Caco-2 (cell line): ENCODE measurements around the gene FRMD4B. TPM values are rescaled to one million over a fixed set of nuclear protein-coding genes. Genes with fewer than 3 reads are reported as not detected.

Source experiments
- BruUV-seq: library from RNA; stranded (reverse); fragments of 400-500 nt; replicated peaks from 2 replicates; lab custom pipeline; 2021; lab: Mats Ljungman, UMichigan
- CTCF ChIA-PET: fragments of 300-600 bp; sonication (Branson Sonifier 250); formaldehyde crosslinking; loops from one replicate; lab custom pipeline; 2022; ENCODE audit warnings: antibody characterized with exemption; lab: Charles Lee
- POLR2A ChIA-PET: fragments of 300-600 bp; sonication (Branson Sonifier 250); formaldehyde crosslinking; loops from one replicate; lab custom pipeline; 2022; ENCODE audit warnings: antibody characterized with exemption; lab: Charles Lee
- DNase-seq, 2 experiments: peaks; one replicate each; pipeline versions ENCODE4 v3.0.0 to v3.0.0-alpha.2; 2020 to 2022
- H3K27me3 ChIP-seq: replicated peaks from 2 replicates; pipeline ENCODE4 v1.6.0; 2011; ENCODE audit warnings: low read length; ENCODE audit not compliant: control insufficient read depth, insufficient read depth
- H3K36me3 ChIP-seq: 2 replicates; pipeline ENCODE4 v1.5.1; 2011; ENCODE audit warnings: low read length; ENCODE audit not compliant: control insufficient read depth, insufficient read depth
- H3K4me1 ChIP-seq: fragments of 250-450 bp; sonication (Bioruptor Pico); 2 replicates; pipeline ENCODE4 v1.5.1; 2020; ENCODE audit warnings: mild to moderate bottlenecking
- H3K4me3 ChIP-seq: 2 replicates; pipeline ENCODE4 v1.5.1; 2011; ENCODE audit warnings: low read depth, mild to moderate bottlenecking, control low read depth, low read length
- H3K9me3 ChIP-seq: fragments of 250-450 bp; sonication (Bioruptor Pico); 2 replicates; pipeline ENCODE4 v1.5.1; 2020; ENCODE audit warnings: mild to moderate bottlenecking, moderate library complexity
- H3K27ac Mint-ChIP-seq: one replicate; pipeline ENCODE4 v1.8.0; 2022; ENCODE audit warnings: mixed read lengths; ENCODE audit not compliant: unreplicated experiment
- H3K27me3 Mint-ChIP-seq: one replicate; pipeline ENCODE4 v1.8.0; 2022; ENCODE audit warnings: mixed read lengths; ENCODE audit not compliant: insufficient read depth, unreplicated experiment
- H3K36me3 Mint-ChIP-seq: one replicate; pipeline ENCODE4 v1.8.0; 2022; ENCODE audit warnings: mild to moderate bottlenecking, mixed read lengths; ENCODE audit not compliant: insufficient read depth, unreplicated experiment
- H3K4me1 Mint-ChIP-seq: one replicate; pipeline ENCODE4 v1.8.0; 2022; ENCODE audit warnings: low read depth, mixed read lengths; ENCODE audit not compliant: unreplicated experiment
- H3K4me3 Mint-ChIP-seq: one replicate; pipeline ENCODE4 v1.8.0; 2022; ENCODE audit warnings: mild to moderate bottlenecking, moderate library complexity, mixed read lengths; ENCODE audit not compliant: unreplicated experiment
- H3K9me3 Mint-ChIP-seq: one replicate; pipeline ENCODE4 v1.8.0; 2022; ENCODE audit warnings: mixed read lengths; ENCODE audit not compliant: unreplicated experiment
- intact Hi-C: fragments of 100-400 bp; cut with micrococcal nuclease; formaldehyde crosslinking; loops from one replicate; pipeline ENCODE4 v1.10.0; 2022; ENCODE audit not compliant: unreplicated experiment
- total RNA-seq: library from RNA; stranded (reverse); gene quantifications from 2 replicates; pipeline ENCODE4 v1.2.3, GENCODE V29; 2022
- TF ChIP-seq, protein P1 (sequence below), 2 experiments: fragments of 200-600 bp in 1 of 2; IDR thresholded peaks; 1 replicate in 1 of 2; 2 replicates in 1 of 2; pipeline versions ENCODE4 v1.5.1 to v1.8.0; 2011 to 2022; ENCODE audit warnings: antibody characterized with exemption in 1 of 2, control low read depth in 1 of 2, inconsistent platforms in 1 of 2, low read depth in 1 of 2, low read length in 1 of 2, mild to moderate bottlenecking in 1 of 2, moderate library complexity in 1 of 2; ENCODE audit not compliant: insufficient read depth in 1 of 2, severe bottlenecking in 1 of 2, unreplicated experiment in 1 of 2

Gene FRMD4B
- total RNA-seq, 1 experiment from 2014 or later: 47.5 TPM

DNA sequence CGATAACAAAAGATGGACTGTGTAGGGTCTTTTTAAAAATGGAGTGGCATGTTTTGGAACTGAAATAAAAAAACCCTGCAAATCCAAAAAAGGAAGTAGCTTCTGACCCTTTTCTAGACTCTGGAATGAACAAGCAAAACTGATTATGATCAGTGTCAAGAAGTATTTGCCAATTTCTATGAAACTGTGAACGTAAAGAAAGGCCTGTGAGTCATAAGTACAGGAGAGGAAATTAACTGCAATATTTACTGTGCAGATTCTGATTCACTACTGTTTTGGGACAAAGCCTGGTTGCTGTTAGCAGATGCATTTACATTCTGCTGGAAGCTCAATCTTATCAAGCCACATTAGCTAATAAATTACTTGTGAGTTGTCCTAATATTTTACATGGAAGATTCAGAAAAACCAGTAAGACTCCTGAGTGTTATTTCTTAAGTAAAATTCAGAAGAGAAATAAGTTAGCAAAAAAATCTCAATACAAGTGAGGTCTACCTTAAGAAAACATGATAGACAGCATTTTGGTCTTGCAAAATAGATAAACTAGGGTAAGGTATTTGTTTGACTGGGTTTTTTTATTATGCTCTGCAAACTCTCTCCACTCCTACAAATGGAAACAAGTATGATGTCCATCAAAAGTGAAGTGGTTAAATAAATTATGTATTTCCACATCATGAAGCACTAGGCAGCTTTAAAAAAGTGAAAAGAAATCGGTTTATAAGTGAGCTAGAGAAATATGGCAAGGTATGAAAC lies 173.3 kb downstream of the FRMD4B start:
- peak in 1 of 2 experiments; percentile 31 for DNase-seq
- Histone ChIP-seq H3K9me3 (no peaks in the 10 kb centered on the region), H3K4me3 (no peak overlapping the region), H3K27me3 (no peaks in the 10 kb centered on the region), H3K4me1 (peaks cover 18% of the 10 kb centered on the region; the same call in 1 of the 2 replicates), H3K36me3 (no peaks in the 10 kb centered on the region)
- no peaks in the 10 kb centered on the region for H3K27me3 Mint-ChIP-seq
- H3K27ac Mint-ChIP-seq: no peak overlapping the region
- TSS peak; percentile 11 for BruUV-seq
- no peak overlapping the region for H3K4me3 Mint-ChIP-seq
- no peaks in the 10 kb centered on the region for H3K9me3 Mint-ChIP-seq
- POLR2A ChIA-PET: interaction anchor here (0.5 to 0.6 kb wide), 2 partner anchors 13 to 68 kb away, joined by 3 to 6 read pairs; no protein-coding TSS in a partner anchor
- peaks cover 94% of the 10 kb centered on the region for H3K36me3 Mint-ChIP-seq
- intact Hi-C loops: no loop called here
- H3K4me1 Mint-ChIP-seq: peaks cover 16% of the 10 kb centered on the region
- CTCF ChIA-PET: no interaction called here
- TF ChIP-seq, protein P1, sequence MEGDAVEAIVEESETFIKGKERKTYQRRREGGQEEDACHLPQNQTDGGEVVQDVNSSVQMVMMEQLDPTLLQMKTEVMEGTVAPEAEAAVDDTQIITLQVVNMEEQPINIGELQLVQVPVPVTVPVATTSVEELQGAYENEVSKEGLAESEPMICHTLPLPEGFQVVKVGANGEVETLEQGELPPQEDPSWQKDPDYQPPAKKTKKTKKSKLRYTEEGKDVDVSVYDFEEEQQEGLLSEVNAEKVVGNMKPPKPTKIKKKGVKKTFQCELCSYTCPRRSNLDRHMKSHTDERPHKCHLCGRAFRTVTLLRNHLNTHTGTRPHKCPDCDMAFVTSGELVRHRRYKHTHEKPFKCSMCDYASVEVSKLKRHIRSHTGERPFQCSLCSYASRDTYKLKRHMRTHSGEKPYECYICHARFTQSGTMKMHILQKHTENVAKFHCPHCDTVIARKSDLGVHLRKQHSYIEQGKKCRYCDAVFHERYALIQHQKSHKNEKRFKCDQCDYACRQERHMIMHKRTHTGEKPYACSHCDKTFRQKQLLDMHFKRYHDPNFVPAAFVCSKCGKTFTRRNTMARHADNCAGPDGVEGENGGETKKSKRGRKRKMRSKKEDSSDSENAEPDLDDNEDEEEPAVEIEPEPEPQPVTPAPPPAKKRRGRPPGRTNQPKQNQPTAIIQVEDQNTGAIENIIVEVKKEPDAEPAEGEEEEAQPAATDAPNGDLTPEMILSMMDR (IDR thresholded peaks at IDR 0.05; ENCODE audit: insufficient read depth in 1 of 2, low read depth in 1 of 2, low read length in 1 of 2, severe bottlenecking in 1 of 2, unreplicated experiment in 1 of 2): no peak

DNA sequence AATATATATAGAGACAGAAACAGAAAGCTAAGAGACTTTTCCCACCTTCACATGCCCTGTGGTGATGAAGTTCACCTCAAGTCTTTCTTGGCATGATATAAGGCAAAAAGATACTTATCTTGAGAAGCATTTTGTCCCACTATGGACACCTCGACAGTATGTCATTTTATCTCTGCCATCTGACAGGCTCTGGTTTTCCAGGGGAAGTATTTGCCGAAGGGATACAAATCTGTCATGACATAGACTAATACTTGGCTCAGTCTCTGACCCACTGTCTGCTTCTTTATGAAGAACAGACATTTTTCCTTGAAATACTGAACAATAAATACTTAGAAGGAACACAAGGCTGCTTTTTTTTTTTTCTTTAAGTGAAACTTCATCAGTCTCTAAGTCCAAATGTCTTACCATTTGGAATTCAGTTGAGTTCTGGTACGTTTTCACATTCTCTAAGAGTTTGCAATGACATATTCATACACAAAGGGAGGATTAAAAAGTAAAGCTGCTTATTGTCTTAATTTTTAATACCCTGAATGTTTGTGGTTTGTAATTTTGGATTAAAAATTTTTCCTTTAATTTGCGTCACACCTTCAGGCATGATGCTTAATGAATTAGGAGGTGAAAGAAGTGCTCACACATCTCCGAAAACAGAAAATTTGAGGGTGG lies 175.7 kb downstream of the FRMD4B start:
- Mint-ChIP-seq H3K36me3 (peaks cover 92% of the 10 kb centered on the region), H3K9me3 (no peaks in the 10 kb centered on the region), H3K4me1 (peaks cover 16% of the 10 kb centered on the region), H3K27ac (no peak overlapping the region), H3K27me3 (no peaks in the 10 kb centered on the region), H3K4me3 (no peak overlapping the region)
- intact Hi-C loops: no loop called here
- TF ChIP-seq, protein P1 (IDR thresholded peaks at IDR 0.05; ENCODE audit: insufficient read depth in 1 of 2, low read depth in 1 of 2, low read length in 1 of 2, severe bottlenecking in 1 of 2, unreplicated experiment in 1 of 2): no peak
- ChIA-PET CTCF (no interaction called here), POLR2A (no interaction called here)
- H3K27me3 ChIP-seq: no peaks in the 10 kb centered on the region
- H3K4me1 ChIP-seq: peaks cover 18% of the 10 kb centered on the region; the same call in 1 of the 2 replicates
- H3K4me3 ChIP-seq: no peak overlapping the region
- H3K36me3 ChIP-seq: no peaks in the 10 kb centered on the region
- BruUV-seq: no TSS peak
- no peak for DNase-seq
- no peaks in the 10 kb centered on the region for H3K9me3 ChIP-seq

DNA sequence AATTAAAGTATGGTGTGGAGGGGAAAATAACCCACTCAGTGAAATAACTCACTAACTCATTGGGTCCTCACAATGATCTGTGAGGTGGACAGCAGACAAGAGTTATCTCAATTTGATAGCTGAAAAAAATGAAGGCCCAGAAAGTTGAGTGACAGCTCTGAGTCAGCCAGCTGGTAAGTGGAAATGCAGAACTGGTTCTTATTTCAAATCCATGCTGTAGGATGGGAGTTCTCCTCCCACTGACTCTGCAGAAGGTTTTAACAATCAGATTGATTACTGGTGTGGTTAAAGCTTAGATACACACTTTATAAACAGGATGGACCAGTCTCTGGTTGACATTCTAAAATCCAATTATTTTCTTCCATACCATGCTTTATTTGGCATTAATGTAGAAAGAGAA lies 176.5 kb downstream of the FRMD4B start:
- Mint-ChIP-seq H3K27me3 (no peaks in the 10 kb centered on the region), H3K4me3 (no peak overlapping the region), H3K9me3 (no peaks in the 10 kb centered on the region), H3K4me1 (peaks cover 20% of the 10 kb centered on the region), H3K27ac (no peak overlapping the region), H3K36me3 (peaks cover 91% of the 10 kb centered on the region)
- no peaks in the 10 kb centered on the region for H3K36me3 ChIP-seq
- intact Hi-C loops: no loop called here
- no peak for DNase-seq
- TF ChIP-seq, protein P1 (IDR thresholded peaks at IDR 0.05; ENCODE audit: insufficient read depth in 1 of 2, low read depth in 1 of 2, low read length in 1 of 2, severe bottlenecking in 1 of 2, unreplicated experiment in 1 of 2): no peak
- POLR2A ChIA-PET: no interaction called here
- no peak overlapping the region for H3K4me3 ChIP-seq
- no peaks in the 10 kb centered on the region for H3K27me3 ChIP-seq
- H3K9me3 ChIP-seq: no peaks in the 10 kb centered on the region
- H3K4me1 ChIP-seq: peaks cover 21% of the 10 kb centered on the region; the same call in 1 of the 2 replicates
- CTCF ChIA-PET: no interaction called here
- no TSS peak for BruUV-seq
